HG02970 (cell line): ENCODE measurements around the gene GPR84.
"Not testable (repeated sequence)": the region's sequence is repeated elsewhere in the genome, so short reads cannot be mapped to it uniquely, and the experiment has no call there.

Experiments
- ATAC-seq: cut with Tn5 transposase; IDR thresholded peaks from one replicate; pipeline ENCODE4 v1.9.1; 2021; ENCODE audit warnings: mild to moderate bottlenecking, moderate library complexity, moderate number of reproducible peaks; ENCODE audit not compliant: unreplicated experiment, low FRiP score

GPR84 gene

DNA sequence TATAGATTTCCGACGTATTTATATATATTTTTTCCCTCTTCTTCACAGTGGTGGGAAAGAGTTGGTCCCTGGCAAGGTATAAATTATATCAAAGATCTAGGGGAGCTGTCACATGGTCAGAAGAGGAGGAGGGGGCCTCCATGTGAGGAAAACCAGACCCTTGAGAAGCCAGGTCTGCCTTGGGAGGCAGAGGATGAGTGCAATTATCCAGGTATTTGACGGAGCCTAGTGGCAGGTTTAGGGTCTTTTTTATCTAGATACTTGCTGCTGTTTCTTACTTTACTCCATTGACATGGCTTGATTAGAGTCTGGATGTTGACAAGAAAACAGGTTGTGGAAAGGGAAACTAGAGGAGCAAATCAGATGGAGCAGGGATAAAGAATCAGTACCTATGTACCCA, 33.8 kb downstream of the GPR84 start:
- ATAC-seq: no peak

DNA sequence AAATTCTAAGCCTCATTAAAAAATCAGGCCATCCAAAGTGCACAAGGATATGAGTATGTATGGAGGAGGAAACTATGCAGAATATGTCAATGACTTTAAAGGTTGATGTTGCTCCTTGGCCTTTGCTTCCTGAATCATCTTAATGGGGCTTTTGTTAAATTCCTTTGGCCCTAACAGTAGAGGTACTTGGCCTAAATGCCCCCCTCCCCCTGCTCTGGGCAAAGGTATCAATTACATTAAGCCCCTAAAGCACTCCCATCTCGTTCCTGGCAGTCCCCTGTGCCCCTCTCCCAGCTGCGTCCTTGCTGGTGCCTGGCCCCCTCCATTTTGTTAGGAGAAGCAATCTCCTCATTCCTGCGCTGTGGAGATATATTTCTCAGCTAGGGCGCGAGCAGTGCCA, 34.5 kb downstream of the GPR84 start:
- ATAC-seq: no peak

DNA sequence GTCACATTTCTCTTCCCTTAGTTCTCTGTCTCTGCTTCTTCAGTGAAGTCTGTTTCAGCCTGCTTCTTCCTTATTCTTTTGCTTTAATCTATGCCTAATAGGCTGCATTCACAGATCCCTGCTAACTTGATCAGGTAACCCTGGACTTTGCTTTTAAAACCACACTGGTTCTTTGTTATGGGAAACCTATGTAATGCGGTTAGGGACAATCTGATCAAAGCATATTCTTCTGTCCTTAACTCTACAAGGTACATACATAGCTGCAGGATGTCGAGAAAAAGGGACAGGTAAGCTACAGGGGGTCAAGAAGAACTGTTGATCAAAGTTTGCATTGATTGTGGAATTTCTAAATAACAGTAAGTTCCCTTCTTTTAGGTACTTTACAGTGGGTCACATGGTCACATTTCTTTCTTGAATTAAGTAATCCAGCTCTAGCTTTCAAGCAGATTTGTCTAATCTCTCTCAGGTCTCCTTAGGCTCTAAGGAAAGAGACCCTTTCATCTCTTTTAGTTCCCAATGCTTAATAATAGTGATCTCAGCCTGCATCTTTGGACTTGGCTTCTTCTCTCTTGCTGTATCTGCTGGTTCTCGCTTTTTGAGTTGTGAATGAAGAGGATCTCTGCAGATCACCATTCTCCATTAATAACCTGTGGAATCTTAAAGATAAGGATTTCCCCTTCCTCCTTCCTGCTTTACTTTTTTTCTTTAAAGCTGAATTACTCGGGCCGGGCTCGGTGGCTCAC, 35.5 kb downstream of the GPR84 start:
- no peak for ATAC-seq

- ATAC-seq: not testable (repeated sequence)
Measured at GRCh38 chr12:54325442-54326109, 38.7 kb downstream of the GPR84 start.

DNA sequence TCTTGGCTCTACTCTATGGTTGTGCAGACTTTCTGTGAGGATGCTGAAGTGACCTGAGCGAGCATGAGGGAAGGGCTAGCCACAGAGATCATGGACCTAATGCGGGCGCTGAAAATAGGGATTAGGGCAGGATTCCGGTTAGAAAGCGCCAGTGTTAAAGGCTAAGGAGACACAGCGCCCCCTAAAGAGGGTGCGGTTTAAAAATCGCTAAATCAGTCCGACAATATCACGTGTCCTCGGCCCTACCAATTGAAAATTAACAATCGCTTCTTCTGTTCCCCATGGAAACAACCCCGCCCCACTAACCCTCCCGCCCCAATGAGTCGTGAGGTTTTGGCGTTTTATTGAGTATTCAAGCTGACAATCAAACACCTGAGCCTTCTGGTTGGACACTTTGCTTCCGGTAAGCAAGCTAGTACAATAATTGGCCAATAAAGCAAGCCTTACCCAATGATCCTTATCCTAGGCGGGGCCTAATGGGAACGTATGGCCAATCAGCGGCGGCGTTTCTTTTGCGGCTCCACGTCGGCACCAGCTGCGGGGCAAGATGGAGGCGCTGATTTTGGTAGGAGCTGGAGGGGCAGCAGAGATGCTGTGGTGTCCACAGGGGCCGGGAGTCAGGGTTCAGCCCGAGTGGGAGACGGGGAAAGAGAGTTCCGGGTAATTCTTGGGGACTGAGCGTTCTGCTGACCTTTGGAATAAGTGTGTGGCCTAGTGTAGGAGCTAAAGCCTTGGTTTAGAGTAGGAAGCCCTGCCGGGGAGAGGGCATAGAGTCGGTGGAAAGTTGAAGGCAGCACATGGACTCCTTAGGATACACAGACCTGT, 39.5 kb downstream of the GPR84 start, which contains the start of gene COPZ1:
Gene COPZ1 (plus strand): TSS at position 515 of the 825 bp plus-strand sequence. CDS start 33 bp downstream, at position 548.
- ATAC-seq: peak; percentile 98

- ATAC-seq: no peak
Measured at GRCh38 chr12:54321363-54321762, 42.9 kb downstream of the GPR84 start.
